ENCODE measurements around the gene ARID3A. TPM values are rescaled to one million over a fixed set of nuclear protein-coding genes. Genes with fewer than 3 reads are reported as not detected.
"Not testable (repeated sequence)": the region's sequence is repeated elsewhere in the genome, so short reads cannot be mapped to it uniquely, and the experiment has no call there.

The ARID3A gene
- total RNA-seq (1 to 10 TPM; 4.2 to 6.7 (median 4.9) TPM), polyA plus RNA-seq (1 to 10 TPM; 2.3 to 4.2 (median 3.2) TPM)
- long read RNA-seq, donor 1, partial matches to known transcripts: 1 of 3 reads
- long read RNA-seq, donor 1, other reads (novel, unspliced or antisense): 2 of 3 reads
- long read RNA-seq, donor 2, partial matches to known transcripts: 4 of 9 reads
- long read RNA-seq, donor 2, other reads (novel, unspliced or antisense): 5 of 9 reads

- H3K36me3 ChIP-seq (ENCODE audit: insufficient read depth in 1 of 2, low read depth in 1 of 2): no peaks in the 10 kb centered on the region
- intact Hi-C loops (cut with DNase I): loop anchor here in 1 of 2 donors (10.0 kb wide), 1 partner anchor 289 kb away; no protein-coding TSS in a partner anchor
- peak; percentile 81 to 88 (median 82) for ATAC-seq
- TF ChIP-seq, protein P1, sequence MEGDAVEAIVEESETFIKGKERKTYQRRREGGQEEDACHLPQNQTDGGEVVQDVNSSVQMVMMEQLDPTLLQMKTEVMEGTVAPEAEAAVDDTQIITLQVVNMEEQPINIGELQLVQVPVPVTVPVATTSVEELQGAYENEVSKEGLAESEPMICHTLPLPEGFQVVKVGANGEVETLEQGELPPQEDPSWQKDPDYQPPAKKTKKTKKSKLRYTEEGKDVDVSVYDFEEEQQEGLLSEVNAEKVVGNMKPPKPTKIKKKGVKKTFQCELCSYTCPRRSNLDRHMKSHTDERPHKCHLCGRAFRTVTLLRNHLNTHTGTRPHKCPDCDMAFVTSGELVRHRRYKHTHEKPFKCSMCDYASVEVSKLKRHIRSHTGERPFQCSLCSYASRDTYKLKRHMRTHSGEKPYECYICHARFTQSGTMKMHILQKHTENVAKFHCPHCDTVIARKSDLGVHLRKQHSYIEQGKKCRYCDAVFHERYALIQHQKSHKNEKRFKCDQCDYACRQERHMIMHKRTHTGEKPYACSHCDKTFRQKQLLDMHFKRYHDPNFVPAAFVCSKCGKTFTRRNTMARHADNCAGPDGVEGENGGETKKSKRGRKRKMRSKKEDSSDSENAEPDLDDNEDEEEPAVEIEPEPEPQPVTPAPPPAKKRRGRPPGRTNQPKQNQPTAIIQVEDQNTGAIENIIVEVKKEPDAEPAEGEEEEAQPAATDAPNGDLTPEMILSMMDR (IDR thresholded peaks at IDR 0.05): no peak
- H3K27ac ChIP-seq: peak within 1 kb of the TSS; percentile 74
- 0 to 1% (median 0%) methylated on average over 60 to 97 of the region's 97 CpGs for WGBS, 3 donors
- H3K9me3 ChIP-seq: no peaks in the 10 kb centered on the region
- DNase-seq: peak; percentile 82 to 89
- H3K27me3 ChIP-seq (ENCODE audit: insufficient read depth in 3 of 3, low read length in 2 of 3): peaks cover 0 to 8% (median 0%) of the 10 kb centered on the region in 3 donors
- no peaks in the 10 kb centered on the region for H3K4me1 ChIP-seq
- peak within 1 kb of the TSS; percentile 94 for H3K4me3 ChIP-seq
Measured at GRCh38 chr19:925526-926322, at the start of gene ARID3A. Gene ARID3A (plus strand): TSS chr19:926035. CDS start chr19:929529, 3,494 bp downstream.

- no peaks in the 10 kb centered on the region for H3K27me3 ChIP-seq (ENCODE audit: insufficient read depth in 3 of 3, low read length in 2 of 3)
- no peak for DNase-seq
- H3K9me3 ChIP-seq: no peaks in the 10 kb centered on the region
- TF ChIP-seq, protein P1 (IDR thresholded peaks at IDR 0.05): no peak
- 57 to 76% (median 72%) methylated on average over 18 of the region's 18 CpGs for WGBS, 3 donors
- H3K27ac ChIP-seq: no peak overlapping the region
- H3K4me3 ChIP-seq: no peak overlapping the region
- H3K36me3 ChIP-seq (ENCODE audit: insufficient read depth in 1 of 2, low read depth in 1 of 2): peaks cover 0 to 52% of the 10 kb centered on the region in 2 donors
- no peaks in the 10 kb centered on the region for H3K4me1 ChIP-seq
- no peak for ATAC-seq
- intact Hi-C loops (cut with DNase I): no loop called here
Measured at GRCh38 chr19:876089-876488, 49.7 kb upstream of the ARID3A start.

- no peak overlapping the region for H3K4me3 ChIP-seq
- intact Hi-C loops (cut with DNase I): no loop called here
- WGBS, 3 donors: 88 to 93% (median 89%) methylated on average over 28 to 29 of the region's 29 CpGs
- DNase-seq (no peak), ATAC-seq (no peak)
- no peaks in the 10 kb centered on the region for H3K4me1 ChIP-seq
- no peak overlapping the region for H3K27ac ChIP-seq
- H3K36me3 ChIP-seq (ENCODE audit: insufficient read depth in 1 of 2, low read depth in 1 of 2): peaks cover 0 to 56% of the 10 kb centered on the region in 2 donors
- H3K9me3 ChIP-seq: no peaks in the 10 kb centered on the region
- H3K27me3 ChIP-seq (ENCODE audit: insufficient read depth in 3 of 3, low read length in 2 of 3): no peaks in the 10 kb centered on the region
- TF ChIP-seq, protein P1 (IDR thresholded peaks at IDR 0.05): no peak
Measured at GRCh38 chr19:876780-877314, 49.0 kb upstream of the ARID3A start.

DNA sequence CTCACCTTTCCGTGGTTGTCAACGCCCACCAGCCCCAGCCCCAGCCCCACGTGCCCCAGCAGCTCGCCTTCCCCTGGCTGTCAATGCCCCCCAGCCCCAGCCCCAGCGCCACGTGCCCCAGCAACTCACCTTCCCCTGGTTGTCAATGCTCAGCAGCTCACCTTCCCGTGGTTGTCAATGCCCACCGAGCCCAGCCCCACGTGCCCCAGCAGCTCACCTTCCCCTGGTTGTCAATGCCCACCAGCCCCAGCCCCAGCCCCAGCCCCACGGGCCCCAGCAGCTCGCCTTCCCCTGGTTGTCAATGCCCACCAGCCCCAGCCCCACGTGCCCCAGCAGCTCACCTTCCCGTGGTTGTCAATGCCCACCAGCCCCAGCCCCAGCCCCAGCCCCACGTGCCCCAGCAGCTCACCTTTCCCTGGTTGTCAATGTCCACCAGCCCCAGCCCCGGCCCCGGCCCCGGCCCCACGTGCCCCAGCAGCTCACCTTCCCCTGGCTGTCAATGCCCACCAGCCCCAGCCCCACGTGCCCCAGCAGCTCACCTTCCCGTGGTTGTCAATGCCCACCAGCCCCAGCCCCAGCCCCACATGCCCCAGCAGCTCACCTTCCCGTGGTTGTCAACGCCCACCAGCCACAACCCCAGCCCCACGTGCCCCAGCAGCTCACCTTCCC, 47.7 kb upstream of the ARID3A start:
- H3K27me3 ChIP-seq (ENCODE audit: insufficient read depth in 3 of 3, low read length in 2 of 3); H3K27ac ChIP-seq; ATAC-seq; H3K4me3 ChIP-seq; intact Hi-C loops (cut with DNase I); H3K9me3 ChIP-seq; DNase-seq; H3K4me1 ChIP-seq: not testable (repeated sequence)
- H3K36me3 ChIP-seq (ENCODE audit: insufficient read depth in 1 of 2, low read depth in 1 of 2): peaks cover 0 to 63% of the 10 kb centered on the region in 2 donors
- WGBS, 3 donors: 86 to 94% (median 92%) methylated on average over 21 to 23 of the region's 23 CpGs

DNA sequence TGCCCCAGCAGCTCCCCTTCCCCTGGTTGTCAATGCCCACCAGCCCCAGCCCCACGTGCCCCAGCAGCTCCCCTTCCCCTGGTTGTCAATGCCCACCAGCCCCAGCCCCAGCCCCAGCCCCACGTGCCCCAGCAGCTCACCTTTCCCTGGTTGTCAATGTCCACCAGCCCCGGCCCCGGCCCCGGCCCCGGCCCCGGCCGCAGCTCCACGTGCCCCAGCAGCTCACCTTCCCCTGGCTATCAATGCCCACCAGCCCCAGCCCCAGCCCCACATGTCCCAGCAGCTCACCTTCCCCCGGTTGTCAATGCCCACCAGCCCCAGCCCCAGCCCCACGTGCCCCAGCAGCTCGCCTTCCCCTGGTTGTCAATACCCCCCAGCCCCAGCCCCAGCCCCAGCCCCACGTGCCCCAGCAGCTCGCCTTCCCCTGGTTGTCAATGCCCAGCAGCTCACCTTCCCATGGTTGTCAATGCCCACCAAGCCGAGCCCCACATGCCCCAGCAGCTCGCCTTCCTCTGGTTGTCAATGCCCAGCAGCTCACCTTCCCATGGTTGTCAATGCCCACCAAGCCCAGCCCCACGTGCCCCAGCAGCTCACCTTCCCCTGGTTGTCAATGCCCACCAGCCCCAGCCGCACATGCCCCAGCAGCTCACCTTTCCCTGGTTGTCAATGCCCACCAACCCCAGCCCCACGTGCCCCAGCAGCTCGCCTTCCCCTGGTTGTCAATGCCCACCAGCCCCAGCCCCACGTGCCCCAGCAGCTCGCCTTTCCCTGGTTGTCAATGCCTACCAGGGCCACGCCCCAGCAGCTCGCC, 46.9 kb upstream of the ARID3A start:
- H3K27me3 ChIP-seq (ENCODE audit: insufficient read depth in 3 of 3, low read length in 2 of 3); intact Hi-C loops (cut with DNase I); H3K4me1 ChIP-seq; H3K27ac ChIP-seq; H3K9me3 ChIP-seq; H3K4me3 ChIP-seq; ATAC-seq: not testable (repeated sequence)
- DNase-seq: peak in 1 of 2 donors; percentile 44
- WGBS, 3 donors: 86 to 92% (median 90%) methylated on average over 21 to 24 of the region's 24 CpGs
- peaks cover 0 to 62% of the 10 kb centered on the region in 2 donors for H3K36me3 ChIP-seq (ENCODE audit: insufficient read depth in 1 of 2, low read depth in 1 of 2)
